ENCODE results near the gene TNFRSF19. TPM values are rescaled to one million over a fixed set of nuclear protein-coding genes. Genes with fewer than 3 reads are reported as not detected.

Gene TNFRSF19
- total and polyA plus RNA-seq, 2 of the 8 experiments (the other 6 are each of a cell fraction or from before 2014, with no cell fraction given): 0.50 to 0.95 TPM

- no peak overlapping the region for H2BK15ac ChIP-seq (ENCODE audit: low read length)
- H3K14ac ChIP-seq (ENCODE audit: insufficient read length): no peak overlapping the region
- DNase-seq (ENCODE audit: low read depth in 1 of 2, low spot score in 2 of 2): no peak
- ChIA-PET CTCF (ENCODE audit: partially characterized antibody) (interaction anchor here (0.7 to 3.5 kb wide), 3 partner anchors 18 to 218 kb away, joined by 3 to 13 read pairs (median 3); partner anchors contain the start of gene MIPEP), POLR2A (ENCODE audit: partially characterized antibody) (no interaction called here)
- FAIRE-seq: no peak
- H2BK12ac ChIP-seq (ENCODE audit: low read depth, low read length): no peak overlapping the region
- no peaks in the 10 kb centered on the region for H3K79me2 ChIP-seq (ENCODE audit: control insufficient read depth in 1 of 2, insufficient read depth in 2 of 2, low read length in 2 of 2)
- no peaks in the 10 kb centered on the region for H3K23me2 ChIP-seq (ENCODE audit: low read depth, low read length)
- no peak overlapping the region for H2BK20ac ChIP-seq (ENCODE audit: low read length)
- no peaks in the 10 kb centered on the region for H3K27me3 ChIP-seq (replicated peaks in 1 of 4; ENCODE audit: control insufficient read depth in 3 of 4, extremely low read depth in 1 of 4, insufficient read depth in 3 of 4, low read length in 3 of 4)
- no peak overlapping the region for H3K27ac ChIP-seq (ENCODE audit: low read depth, low read length)
- H3K4me2 ChIP-seq (ENCODE audit: insufficient read depth in 1 of 2, low read depth in 2 of 2, low read length in 2 of 2): no peak overlapping the region
- no peak overlapping the region for H4K5ac ChIP-seq (ENCODE audit: insufficient read length, low read depth, low read length)
- no peaks in the 10 kb centered on the region for H3K9me3 ChIP-seq (ENCODE audit: insufficient read depth in 2 of 2, low read depth in 1 of 2, low read length in 1 of 2)
- H2AK5ac ChIP-seq (ENCODE audit: low read depth, low read length): no peak overlapping the region
- H3K23ac ChIP-seq (ENCODE audit: insufficient read length): no peak overlapping the region
- H3K79me1 ChIP-seq (ENCODE audit: low read depth, low read length): no peaks in the 10 kb centered on the region
- H4K91ac ChIP-seq (replicated peaks; ENCODE audit: insufficient read length, low read length): no peak overlapping the region
- no peaks in the 10 kb centered on the region for H3K36me3 ChIP-seq (ENCODE audit: control insufficient read depth in 2 of 4, insufficient read depth in 4 of 4, low read length in 3 of 4)
- H3K9ac ChIP-seq (replicated peaks in 1 of 4; ENCODE audit: extremely low read depth in 1 of 4, low read depth in 3 of 4, low read length in 3 of 4): no peak overlapping the region
- H3K4ac ChIP-seq (replicated peaks; ENCODE audit: insufficient read length, low read depth, low read length): no peak overlapping the region
- no peak overlapping the region for H4K8ac ChIP-seq (ENCODE audit: extremely low read depth, insufficient read depth, low read length)
- H2BK5ac ChIP-seq (ENCODE audit: low read depth, low read length): no peak overlapping the region
- no peak overlapping the region for H3K56ac ChIP-seq (replicated peaks; ENCODE audit: insufficient read length, low read depth, low read length)
- no peak overlapping the region for H2BK120ac ChIP-seq (replicated peaks; ENCODE audit: low read depth, low read length)
- no peak overlapping the region for H2AFZ ChIP-seq (ENCODE audit: low read length)
- no peaks in the 10 kb centered on the region for H4K20me1 ChIP-seq (replicated peaks in 1 of 2; ENCODE audit: control insufficient read depth in 1 of 2, insufficient read depth in 2 of 2, low read length in 2 of 2)
- TF ChIP-seq CBX5 (IDR thresholded peaks at IDR 0.05; ENCODE audit: low read depth, low read length) (no peak), CHD1 (IDR thresholded peaks at IDR 0.05; ENCODE audit: low read depth, low read length) (no peak), POLR2A (IDR thresholded peaks at IDR 0.05; ENCODE audit: control extremely low read depth in 1 of 2, low read depth in 2 of 2, low read length in 2 of 2) (no peak), HDAC6 (IDR thresholded peaks at IDR 0.05; ENCODE audit: low read depth, low read length) (no peak), SUZ12 (IDR thresholded peaks at IDR 0.05; ENCODE audit: low read length) (no peak), CTBP2 (IDR thresholded peaks at IDR 0.05; ENCODE audit: borderline replicate concordance, insufficient read depth, insufficient read length, low read length) (no peak)
- 92% methylated on average over 2 of the region's 2 CpGs; no CpG with 5 or more reads in 1 of the 2 experiments for WGBS, 2 experiments (ENCODE audit: extremely low coverage in 1 of 2, insufficient coverage in 1 of 2, insufficient read length in 1 of 2, insufficient replicate concordance in 2 of 2, low coverage in 1 of 2, low lambda C conversion rate in 2 of 2, missing lambda C conversion rate in 1 of 2)
- H3K4me3 ChIP-seq (ENCODE audit: extremely low read depth in 1 of 4, insufficient read depth in 2 of 4, low read depth in 3 of 4, low read length in 4 of 4): no peak overlapping the region
- H3K4me1 ChIP-seq (replicated peaks in 1 of 4; ENCODE audit: control insufficient read depth in 3 of 4, insufficient read depth in 4 of 4, low read length in 3 of 4): peaks cover 0 to 8% (median 1%) of the 10 kb centered on the region in 4 experiments; a peak in 2 of 7 replicates
- H3K18ac ChIP-seq (ENCODE audit: extremely low read depth, low read length): no peak overlapping the region
Observed at GRCh38 chr13:23671377-23671776, 101.2 kb downstream of the TNFRSF19 start.
